Activated gamma-delta T cell treated with Interleukin-2 at 50 U/mL for 16 hours (primary cell): ENCODE measurements around the gene PDIA4.
A peak's percentile ranks its signal among the peaks of the same experiment; 100 is the strongest.
"Not testable (repeated sequence)": the region's sequence is repeated elsewhere in the genome, so short reads cannot be mapped to it uniquely, and the experiment has no call there.

ENCODE experiments used
- DNase-seq: peaks from one replicate; pipeline ENCODE4 v3.0.0-alpha.2; 2020

Gene PDIA4

DNA sequence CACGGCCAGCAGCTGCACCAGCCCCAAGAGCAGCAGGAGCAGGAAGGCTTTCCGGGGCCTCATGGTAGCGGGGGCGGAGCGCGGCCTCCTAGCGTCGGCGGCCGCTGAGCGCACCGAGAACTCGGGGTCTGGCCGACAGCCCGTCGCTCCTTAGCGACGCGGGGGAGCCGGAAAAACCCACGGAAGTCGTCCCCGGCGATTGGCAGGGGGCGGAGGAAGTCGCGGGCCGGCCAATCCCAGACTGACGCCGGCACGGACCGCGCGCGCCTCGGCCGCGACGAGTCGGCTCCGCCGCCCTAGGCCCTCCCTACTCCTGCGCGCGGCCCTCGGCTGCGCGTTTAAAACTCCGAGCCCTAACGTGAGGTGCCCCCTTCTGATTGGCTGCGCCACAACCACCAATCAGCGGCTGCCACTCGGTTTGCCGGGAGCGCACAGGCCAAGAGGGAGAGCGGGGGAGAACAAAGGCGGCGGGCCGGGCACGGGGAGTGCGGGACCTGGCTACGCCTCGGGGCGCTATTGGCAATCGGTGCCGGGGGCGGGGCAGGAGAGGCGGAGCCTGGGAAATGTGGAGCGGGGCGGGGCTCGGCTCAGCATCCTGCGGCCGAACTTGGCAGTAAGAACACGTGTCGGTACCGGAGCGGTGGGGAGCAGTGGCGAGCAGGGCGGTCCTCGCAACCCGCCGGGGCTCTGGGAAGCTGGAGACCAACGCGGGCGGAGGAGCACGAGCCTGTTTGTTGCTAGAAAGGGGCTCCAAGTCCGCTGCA lies at the start of gene PDIA4:
PDIA4 (minus strand) TSS at position 160 of the 764 bp plus-strand sequence; CDS start at position 63, 97 bp downstream.
- DNase-seq, result peak; percentile 99

DNA sequence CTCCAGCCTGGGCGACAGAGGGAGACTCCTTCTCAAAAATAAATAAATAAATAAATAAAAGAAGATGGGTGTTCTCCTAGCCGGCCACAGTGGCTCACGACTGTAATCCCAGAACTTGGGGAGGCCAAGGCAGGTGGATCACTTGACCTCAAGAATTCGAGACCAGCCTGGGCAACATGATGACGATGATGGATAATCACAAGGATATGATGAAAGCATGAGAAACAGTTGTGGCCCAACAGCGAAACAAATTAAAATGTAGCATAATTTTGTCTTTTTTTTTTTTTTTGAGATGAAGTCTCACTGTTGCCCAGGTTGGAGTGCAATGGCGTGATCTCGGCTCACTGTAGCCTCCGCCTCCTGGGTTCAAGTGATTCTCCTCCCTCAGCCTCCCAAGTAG lies 49.3 kb upstream of the PDIA4 start:
- no peak for DNase-seq

DNA sequence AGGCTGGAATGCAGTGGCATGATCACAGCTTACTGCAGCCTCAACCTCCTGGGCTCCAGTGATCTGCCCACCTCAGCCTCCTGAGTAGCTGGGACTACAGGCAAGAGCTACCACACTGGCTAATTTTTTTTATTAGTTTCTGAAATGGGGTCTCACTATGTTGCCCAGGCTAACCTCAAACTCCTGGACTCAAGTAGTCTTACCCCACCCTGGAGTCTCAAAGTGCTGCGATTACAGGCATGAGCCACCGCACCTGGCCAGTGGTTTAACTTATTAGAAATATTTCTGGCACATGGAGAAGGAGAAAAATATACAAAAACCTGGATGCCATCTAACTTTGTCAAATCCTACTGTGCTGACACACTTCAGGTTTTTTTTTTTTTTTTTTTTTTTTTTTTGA lies 47.0 kb upstream of the PDIA4 start:
- no peak for DNase-seq

DNA sequence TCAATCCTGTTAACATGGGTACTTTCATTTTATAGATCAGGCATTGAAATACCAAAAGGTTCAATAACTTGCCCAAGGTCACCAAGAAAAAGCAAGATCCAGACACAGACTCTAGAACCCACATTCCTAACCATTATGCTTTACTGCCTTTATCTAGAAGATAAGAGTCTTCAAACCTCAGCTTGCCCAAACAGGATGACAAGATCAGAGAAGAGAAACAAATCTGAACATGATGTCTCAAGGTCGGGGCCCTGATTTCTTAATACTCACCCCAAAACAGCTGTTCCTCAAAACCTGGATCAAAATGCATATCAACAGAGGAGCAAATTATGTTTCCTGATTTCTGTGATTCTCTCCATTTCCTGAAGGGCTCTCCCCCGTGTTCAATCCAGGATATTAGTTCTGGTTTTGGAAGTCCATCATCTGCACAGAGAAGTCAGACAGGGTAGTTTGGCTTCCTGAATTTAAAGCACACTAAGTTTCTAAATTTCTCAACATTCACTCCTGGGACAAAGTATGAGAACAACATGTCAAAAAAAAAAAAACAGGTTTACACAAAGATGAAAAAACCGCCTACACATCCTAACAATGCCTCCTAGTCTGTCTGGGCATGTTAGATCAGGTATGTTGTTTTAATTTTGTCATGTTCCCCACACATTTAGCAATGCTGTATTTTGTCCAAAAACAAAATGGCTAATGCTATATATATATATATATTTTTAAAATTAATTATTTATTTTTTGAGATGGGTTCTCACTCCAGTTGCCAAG lies 46.0 kb upstream of the PDIA4 start:
- no peak for DNase-seq

GRCh38 chr7:149072438-149072775 lies 44.1 kb upstream of the PDIA4 start:
- no peak for DNase-seq

DNA sequence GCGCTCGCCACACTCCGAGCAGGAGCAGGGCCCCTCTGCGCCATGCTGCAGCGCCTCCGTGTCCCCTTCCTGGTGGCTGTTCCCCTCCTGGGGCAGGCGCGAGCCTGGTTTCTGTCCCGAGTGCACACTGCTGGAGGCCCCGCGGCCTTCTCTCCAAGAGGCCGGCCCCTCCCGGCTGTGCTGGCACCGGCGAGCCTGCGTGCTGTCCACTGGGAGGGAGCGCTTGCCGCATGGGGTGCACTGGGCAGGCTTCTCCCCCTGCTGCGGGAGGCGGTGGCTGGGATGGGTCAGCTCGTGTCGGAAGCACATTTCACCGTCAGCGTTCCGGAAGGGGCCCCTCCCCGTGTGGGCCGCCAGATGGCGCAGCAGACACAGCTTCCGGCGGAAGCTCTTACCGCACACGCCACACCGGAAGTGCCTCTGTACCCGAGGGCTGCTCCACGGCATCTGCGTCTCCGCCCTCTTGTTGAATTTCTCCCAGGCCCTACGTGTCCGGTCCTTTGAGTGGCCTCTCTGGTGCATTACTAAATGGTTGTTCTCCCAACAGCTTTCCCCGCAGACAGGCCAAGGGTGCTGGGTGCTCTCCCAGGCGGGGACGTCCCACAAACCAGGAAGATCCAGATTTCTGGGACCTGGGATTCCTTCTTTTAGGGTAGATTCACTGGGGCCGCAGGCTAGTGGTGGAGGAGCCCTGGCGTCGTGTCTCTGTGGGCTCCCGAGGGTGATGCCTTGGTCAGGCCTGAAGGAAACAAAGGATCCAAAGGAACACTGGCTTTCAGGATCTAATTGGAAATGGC lies 43.5 kb upstream of the PDIA4 start:
- peak; percentile 48 for DNase-seq

- no peak for DNase-seq
Measured at GRCh38 chr7:149071182-149071635, 42.9 kb upstream of the PDIA4 start.

DNA sequence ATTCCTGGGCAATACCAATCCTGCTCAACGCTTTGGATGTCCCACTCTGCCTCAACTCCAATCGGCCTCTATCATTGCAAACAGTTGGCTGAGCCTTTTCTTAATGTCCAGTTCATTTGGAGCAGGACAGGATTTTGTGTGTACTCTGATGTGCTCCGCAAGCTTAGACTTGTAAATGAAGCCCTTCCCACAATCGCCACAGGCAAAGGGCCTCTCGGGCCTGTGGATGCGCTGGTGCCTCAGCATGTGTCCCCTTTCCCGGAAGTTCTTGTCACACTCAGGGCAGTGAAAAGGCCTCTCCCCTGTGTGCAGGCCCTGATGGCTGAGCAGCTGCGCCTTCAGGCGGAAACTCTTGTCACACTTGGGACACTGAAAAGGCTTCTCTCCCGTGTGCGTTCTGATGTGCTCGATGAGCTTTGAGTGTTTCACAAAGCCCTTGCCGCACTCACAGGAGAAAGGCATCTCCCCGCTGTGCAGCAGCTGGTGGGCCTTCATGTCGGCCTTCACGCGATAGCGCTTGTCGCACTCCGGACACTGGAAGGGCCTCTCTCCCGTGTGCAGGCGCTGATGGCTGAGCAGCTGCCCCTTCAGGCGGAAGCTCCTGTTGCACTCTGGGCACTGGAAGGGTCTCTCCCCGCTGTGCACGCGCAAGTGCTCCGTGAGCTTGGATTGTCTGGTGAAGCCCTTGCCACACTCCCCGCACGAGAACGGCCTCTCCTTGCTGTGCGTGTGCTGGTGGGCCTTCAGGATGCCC lies 42.2 kb upstream of the PDIA4 start:
- DNase-seq, result no peak

DNA sequence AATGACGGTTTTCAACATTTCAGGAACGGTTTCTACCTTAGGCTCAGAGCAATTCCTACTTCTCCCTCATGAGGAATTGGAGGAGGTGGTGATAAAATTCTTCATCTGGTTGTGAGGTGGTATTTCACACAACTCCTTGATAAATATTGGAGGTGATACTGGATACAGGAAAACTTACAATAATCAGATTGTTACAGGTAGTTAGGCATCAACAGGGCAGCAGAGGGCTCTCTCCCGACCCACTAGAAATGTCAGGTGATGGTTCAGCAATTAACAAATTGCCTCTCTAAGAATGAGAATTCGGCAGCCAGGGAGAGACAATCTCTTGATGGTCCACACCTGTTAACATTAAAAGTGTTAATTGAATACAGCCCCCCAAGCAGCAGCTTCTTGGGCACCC lies 39.6 kb upstream of the PDIA4 start:
- no peak for DNase-seq

GRCh38 chr7:149063476-149063875 lies 35.2 kb upstream of the PDIA4 start:
- no peak for DNase-seq

- not testable (repeated sequence) for DNase-seq
Measured at GRCh38 chr7:149062217-149062899, 34.1 kb upstream of the PDIA4 start.

- no peak for DNase-seq
Measured at GRCh38 chr7:149060156-149060555, 31.9 kb upstream of the PDIA4 start.

- DNase-seq, result no peak
Measured at GRCh38 chr7:149053885-149054284, 25.6 kb upstream of the PDIA4 start.

- no peak for DNase-seq
Measured at GRCh38 chr7:149053384-149053783, 25.1 kb upstream of the PDIA4 start.

- DNase-seq, result no peak
Measured at GRCh38 chr7:149050941-149051340, 22.6 kb upstream of the PDIA4 start.

GRCh38 chr7:149048805-149049204 lies 20.5 kb upstream of the PDIA4 start:
- DNase-seq, result no peak

GRCh38 chr7:149046416-149046815 lies 18.1 kb upstream of the PDIA4 start:
- no peak for DNase-seq

GRCh38 chr7:149043936-149044335 lies 15.6 kb upstream of the PDIA4 start:
- no peak for DNase-seq

DNA sequence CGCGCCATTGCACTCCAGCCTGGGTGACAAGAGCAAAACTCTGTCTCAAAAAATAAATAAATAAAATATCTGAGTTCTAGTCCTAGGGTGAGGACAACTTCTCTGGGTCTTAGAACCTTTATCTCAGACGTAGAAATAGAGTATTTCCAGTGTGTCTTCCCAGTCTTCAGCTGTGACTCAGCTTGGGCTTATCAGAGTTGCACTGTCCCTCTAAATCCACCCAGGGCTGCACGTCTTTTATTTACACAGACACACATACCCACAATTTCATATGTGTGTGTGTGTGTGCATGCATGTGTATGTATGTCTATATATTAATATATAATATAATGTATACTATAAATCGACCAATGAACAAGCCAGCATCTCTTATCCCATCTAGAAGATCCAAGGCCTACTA lies 13.0 kb upstream of the PDIA4 start:
- no peak for DNase-seq

DNA sequence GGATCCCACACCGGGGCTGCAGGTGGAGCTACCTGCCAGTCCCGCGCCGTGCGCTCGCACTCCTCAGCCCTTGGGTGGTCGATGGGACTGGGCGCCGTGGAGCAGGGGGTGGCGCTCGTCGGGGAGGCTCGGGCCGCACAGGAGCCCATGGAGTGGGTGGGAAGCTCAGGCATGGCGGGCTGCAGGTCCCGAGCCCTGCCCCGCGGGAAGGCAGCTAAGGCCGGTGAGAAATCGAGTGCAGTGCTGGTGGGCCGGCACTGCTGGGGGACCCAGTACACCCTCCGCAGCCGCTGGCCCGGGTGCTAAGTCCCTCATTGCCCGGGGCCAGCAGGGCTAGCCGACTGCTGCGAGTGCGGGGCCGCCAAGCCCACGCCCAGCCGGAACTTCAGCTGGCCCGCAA lies 10.3 kb upstream of the PDIA4 start:
- not testable (repeated sequence) for DNase-seq

GRCh38 chr7:149036676-149037075 lies 8.4 kb upstream of the PDIA4 start:
- DNase-seq, result no peak

- no peak for DNase-seq
Measured at GRCh38 chr7:149031353-149031910, 3.1 kb upstream of the PDIA4 start.
